ENCODE measurements around the gene TSNAX.
"Not testable (repeated sequence)": the region's sequence is repeated elsewhere in the genome, so short reads cannot be mapped to it uniquely, and the experiment has no call there.

- not testable (repeated sequence) for TF ChIP-seq CTCF, POLR2A (IDR thresholded peaks at IDR 0.05)
Observed at GRCh38 chr1:231593264-231593663, 64.8 kb downstream of the TSNAX start.

Data from adrenal gland (tissue), 5 donors.